Upper lobe of right lung (tissue), 1 donor: ENCODE data around the gene HRAS. TPM values are rescaled to one million over a fixed set of nuclear protein-coding genes. Genes with fewer than 3 reads are reported as not detected.
A peak's percentile ranks its signal among the peaks of the same experiment; 100 is the strongest.

Source experiments
- ATAC-seq: fragments of 200-7000 bp; cut with Tn5 transposase; one replicate; pipeline ENCODE4 v1.9.1; 2020; ENCODE audit warnings: mild to moderate bottlenecking, moderate library complexity
- DNase-seq: peaks from one replicate; pipeline ENCODE4 v3.0.0-alpha.2; 2020
- H3K27ac ChIP-seq: fragments of 200-600 bp; one replicate; pipeline ENCODE4 v1.8.0; 2022
- H3K27me3 ChIP-seq: fragments of 200-600 bp; one replicate; pipeline ENCODE4 v1.8.0; 2022; ENCODE audit warnings: mild to moderate bottlenecking
- H3K36me3 ChIP-seq: fragments of 200-600 bp; one replicate; pipeline ENCODE4 v1.8.0; 2022
- H3K4me1 ChIP-seq: fragments of 200-600 bp; one replicate; pipeline ENCODE4 v1.8.0; 2022
- H3K4me3 ChIP-seq: fragments of 200-600 bp; one replicate; pipeline ENCODE4 v1.8.0; 2022; ENCODE audit warnings: mild to moderate bottlenecking
- H3K9me3 ChIP-seq: fragments of 200-600 bp; one replicate; pipeline ENCODE4 v1.8.0; 2022
- CTCF ChIP-seq: fragments of 200-600 bp; IDR thresholded peaks from one replicate; pipeline ENCODE4 v1.8.0; 2022; ENCODE audit warnings: antibody characterized with exemption
- intact Hi-C: fragments of 100-400 bp; cut with DNase I; formaldehyde crosslinking; loops from one replicate; pipeline ENCODE4 v1.11.0; 2022
- total RNA-seq: library from RNA; stranded (reverse); fragmentation: NEBNext Ultra II Directional; extraction: Animal tissue kit (Norgen Biotek cat#: 25700); gene quantifications from one replicate; pipeline ENCODE4 v1.2.1, GENCODE V29; 2021
- donor health status: DM: no; HTN: yes; CAD: no; lungs with severe emphysema.

Gene HRAS
- total RNA-seq, 1 donor from 2014 or later = 55.5 TPM

- peaks cover 26% of the 10 kb centered on the region for H3K36me3 ChIP-seq
- H3K9me3 ChIP-seq = no peaks in the 10 kb centered on the region
- TF ChIP-seq CTCF = peak; percentile 14
Measured at GRCh38 chr11:506238-506994, 29.0 kb downstream of the HRAS start.

GRCh38 chr11:504994-505344, 30.4 kb downstream of the HRAS start:
- Histone ChIP-seq H3K4me3 (peak overlapping the region; percentile 88), H3K27me3 (no peaks in the 10 kb centered on the region), H3K4me1 (peaks cover 46% of the 10 kb centered on the region), H3K36me3 (peaks cover 31% of the 10 kb centered on the region), H3K9me3 (no peaks in the 10 kb centered on the region), H3K27ac (peak overlapping the region; percentile 87)
- no peak for ATAC-seq
- intact Hi-C loops = no loop called here
- no peak for TF ChIP-seq CTCF
- DNase-seq = no peak

More at GRCh38 chr11:506238-506994, 29.0 kb downstream of the HRAS start:
- intact Hi-C loops = no loop called here
- peak overlapping the region; percentile 88 for H3K4me3 ChIP-seq
- ATAC-seq (peak; percentile 85), DNase-seq (peak; percentile 99)
- no peaks in the 10 kb centered on the region for H3K27me3 ChIP-seq
- peaks cover 46% of the 10 kb centered on the region for H3K4me1 ChIP-seq
- peak overlapping the region; percentile 100 for H3K27ac ChIP-seq

DNA sequence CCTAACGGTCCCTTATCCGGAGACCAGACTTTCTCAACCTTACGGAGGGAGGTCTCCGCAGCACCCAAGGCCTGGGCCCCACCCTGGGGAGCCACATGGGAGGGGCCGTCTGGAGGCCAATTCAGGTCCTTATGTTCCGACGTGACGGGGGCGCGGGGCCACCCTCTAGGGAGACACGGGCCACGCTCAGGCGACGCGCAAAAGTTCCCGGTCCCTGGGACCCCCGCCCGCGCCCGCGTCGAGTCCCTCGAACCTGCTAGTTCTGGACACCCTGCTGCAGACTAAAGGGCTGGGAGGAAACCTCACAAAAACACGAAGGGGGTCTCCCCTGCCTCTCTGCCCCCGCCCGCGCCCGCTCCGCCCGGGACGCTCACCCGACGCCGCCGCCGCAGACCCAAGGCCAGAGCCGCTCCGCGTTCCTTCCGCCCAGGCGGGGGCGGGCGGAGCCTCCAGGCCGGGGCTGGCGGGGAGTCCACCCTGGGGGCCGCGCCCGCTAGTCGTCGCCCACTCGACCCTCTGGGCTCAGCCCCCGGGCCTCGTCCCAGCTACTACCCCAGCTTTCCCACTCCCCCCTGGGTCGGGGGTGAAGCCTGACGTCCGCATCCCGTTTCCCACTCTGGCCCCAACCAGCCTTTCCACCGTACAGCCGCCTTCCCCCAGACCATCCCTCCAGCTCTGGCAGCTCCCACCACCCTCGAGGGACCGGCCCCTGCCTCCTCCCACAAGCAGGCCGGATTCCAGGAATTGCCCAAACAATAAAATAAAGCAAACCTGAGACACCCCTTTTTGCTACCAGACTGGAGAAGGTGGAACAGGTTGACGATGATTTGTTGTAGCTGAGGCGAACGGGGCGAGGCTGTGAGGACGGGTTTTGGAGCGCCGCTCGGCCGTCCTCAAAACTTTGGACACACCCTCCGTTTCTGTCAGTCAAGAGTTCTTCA, 31.1 kb downstream of the HRAS start:
- peaks cover 36% of the 10 kb centered on the region for H3K36me3 ChIP-seq
- peak overlapping the region; percentile 88 for H3K4me3 ChIP-seq
- intact Hi-C loops = no loop called here
- H3K27me3 ChIP-seq = no peaks in the 10 kb centered on the region
- DNase-seq = peak; percentile 81
- ATAC-seq = no peak
- TF ChIP-seq CTCF = no peak
- peaks cover 46% of the 10 kb centered on the region for H3K4me1 ChIP-seq
- no peaks in the 10 kb centered on the region for H3K9me3 ChIP-seq
- H3K27ac ChIP-seq = peak overlapping the region; percentile 87

DNA sequence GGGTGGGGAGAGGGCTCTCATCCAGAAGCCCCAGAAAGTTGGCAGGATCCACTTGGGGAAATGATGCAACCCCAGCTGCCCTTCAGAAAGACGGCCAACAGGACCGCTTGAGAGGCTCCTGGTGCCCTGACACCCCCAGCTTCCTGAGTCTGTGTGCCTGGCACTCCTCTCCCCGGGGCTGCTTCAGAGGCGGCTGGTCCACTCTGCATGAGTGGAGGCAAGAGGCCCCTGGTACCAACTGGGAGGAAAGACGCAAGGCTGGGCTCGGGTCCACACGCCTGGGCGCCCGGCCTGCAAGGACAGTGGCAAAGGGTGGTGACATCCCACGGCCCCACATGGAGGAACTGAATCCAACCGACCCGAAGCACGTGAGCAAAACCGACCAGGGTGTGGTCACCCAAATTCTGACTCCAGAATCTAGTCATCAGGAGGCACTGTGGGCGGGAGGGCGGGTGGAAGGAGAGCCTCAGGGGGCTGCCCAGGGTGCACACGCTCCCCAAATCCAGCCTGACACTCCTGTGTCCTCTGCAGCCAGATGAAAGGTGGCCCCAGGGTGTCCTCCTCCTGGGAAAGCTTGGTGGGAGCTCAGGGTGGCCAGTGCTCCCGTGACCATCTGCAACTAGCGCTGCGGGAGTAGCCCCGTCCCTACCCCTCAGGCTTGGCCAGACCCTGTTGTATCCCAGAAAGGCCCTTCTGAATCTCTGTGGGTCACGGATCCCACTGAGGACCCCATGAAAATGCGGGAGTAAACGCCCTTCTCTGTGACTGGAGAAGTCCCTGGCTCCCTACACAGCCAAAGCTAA, 32.0 kb downstream of the HRAS start:
- TF ChIP-seq CTCF = no peak
- peaks cover 46% of the 10 kb centered on the region for H3K4me1 ChIP-seq
- intact Hi-C loops = no loop called here
- ATAC-seq (peak; percentile 4), DNase-seq (peak; percentile 87)
- H3K9me3 ChIP-seq = no peaks in the 10 kb centered on the region
- peak overlapping the region; percentile 87 for H3K27ac ChIP-seq
- peak overlapping the region; percentile 88 for H3K4me3 ChIP-seq
- peaks cover 38% of the 10 kb centered on the region for H3K36me3 ChIP-seq
- H3K27me3 ChIP-seq = no peaks in the 10 kb centered on the region
